Activated naive CD8-positive, alpha-beta T cell treated with anti-CD3 and anti-CD28 coated beads, Interleukin-2, amount 10 ng/mL, durations not matched to agents 7 days and 5 days (primary cell): ENCODE results near the gene BORCS6. TPM values are rescaled to one million over a fixed set of nuclear protein-coding genes. Genes with fewer than 3 reads are reported as not detected.

Source experiments
- ATAC-seq: fragments of 150-1000 bp; cut with Tn5 transposase; one replicate; pipeline ENCODE4 v1.10.0; 2021; ENCODE audit warnings: low read depth, moderate library complexity
- POLR2A ChIA-PET: fragments of 350-600 bp; sonication (Branson Sonifier 250); formaldehyde crosslinking; loops from one replicate; lab custom pipeline; 2021; ENCODE audit warnings: antibody characterized with exemption; lab: Charles Lee
- DNase-seq: peaks from one replicate; pipeline ENCODE4 v3.0.0; 2021
- H3K27ac Mint-ChIP-seq: one replicate; pipeline ENCODE4 v1.8.0; 2022; ENCODE audit warnings: mild to moderate bottlenecking, mixed read lengths
- H3K27me3 Mint-ChIP-seq: one replicate; pipeline ENCODE4 v1.8.0; 2022; ENCODE audit warnings: mild to moderate bottlenecking, moderate library complexity, mixed read lengths
- H3K36me3 Mint-ChIP-seq: one replicate; pipeline ENCODE4 v1.8.0; 2021; ENCODE audit warnings: mild to moderate bottlenecking, mixed read lengths
- H3K4me1 Mint-ChIP-seq: one replicate; pipeline ENCODE4 v1.8.0; 2021; ENCODE audit warnings: mixed read lengths
- H3K4me3 Mint-ChIP-seq: one replicate; pipeline ENCODE4 v1.8.0; 2022; ENCODE audit warnings: mild to moderate bottlenecking, moderate library complexity, mixed read lengths
- H3K9me3 Mint-ChIP-seq: one replicate; pipeline ENCODE4 v1.8.0; 2021; ENCODE audit warnings: mixed read lengths
- total RNA-seq, 2 experiments: library from RNA; stranded (reverse); gene quantifications; one replicate each; pipeline ENCODE4 v1.2.3, GENCODE V29; 2021

BORCS6 gene
- total RNA-seq, 2 experiments from 2014 or later, result 15.7 to 16.5 TPM

GRCh38 chr17:8147805-8148404, 42.1 kb downstream of the BORCS6 start:
- DNase-seq, result no peak
- peaks cover 15% of the 10 kb centered on the region for H3K36me3 Mint-ChIP-seq
- H3K4me3 Mint-ChIP-seq, result no peak overlapping the region

GRCh38 chr17:8147141-8147804, 42.7 kb downstream of the BORCS6 start:
- Mint-ChIP-seq H3K4me3 (no peak overlapping the region), H3K27ac (no peak overlapping the region), H3K36me3 (peaks cover 15% of the 10 kb centered on the region), H3K27me3 (no peaks in the 10 kb centered on the region), H3K9me3 (no peaks in the 10 kb centered on the region), H3K4me1 (peaks cover 8% of the 10 kb centered on the region)
- POLR2A ChIA-PET, result interaction anchor here (1.1 to 1.4 kb wide), 2 partner anchors 9 to 83 kb away, joined by 3 to 5 read pairs; no protein-coding TSS in a partner anchor
- no peak for ATAC-seq
- DNase-seq, result no peak

More at GRCh38 chr17:8147805-8148404, 42.1 kb downstream of the BORCS6 start:
- Mint-ChIP-seq H3K4me1 (peaks cover 14% of the 10 kb centered on the region), H3K9me3 (no peaks in the 10 kb centered on the region), H3K27ac (no peak overlapping the region), H3K27me3 (no peaks in the 10 kb centered on the region)
- POLR2A ChIA-PET, result interaction anchor here (1.1 to 1.4 kb wide), 2 partner anchors 9 to 82 kb away, joined by 3 to 5 read pairs; no protein-coding TSS in a partner anchor
- no peak for ATAC-seq

- peak overlapping the region; percentile 17 for H3K27ac Mint-ChIP-seq
- no peak overlapping the region for H3K4me3 Mint-ChIP-seq
- peaks cover 6% of the 10 kb centered on the region for H3K4me1 Mint-ChIP-seq
These were observed 43.4 kb downstream of the BORCS6 start for GRCh38 chr17:8146381-8147140.

GRCh38 chr17:8145811-8146210, 44.2 kb downstream of the BORCS6 start:
- no peaks in the 10 kb centered on the region for H3K9me3 Mint-ChIP-seq
- peaks cover 4% of the 10 kb centered on the region for H3K4me1 Mint-ChIP-seq
- H3K4me3 Mint-ChIP-seq, result no peak overlapping the region
- POLR2A ChIA-PET, result interaction anchor here (0.7 kb wide), 1 partner anchor 20 kb away, joined by 5 read pairs; no protein-coding TSS in a partner anchor
- ATAC-seq (no peak), DNase-seq (no peak)
- no peaks in the 10 kb centered on the region for H3K27me3 Mint-ChIP-seq
- no peak overlapping the region for H3K27ac Mint-ChIP-seq
- H3K36me3 Mint-ChIP-seq, result peaks cover 15% of the 10 kb centered on the region

More at GRCh38 chr17:8146381-8147140, 43.4 kb downstream of the BORCS6 start:
- POLR2A ChIA-PET, result interaction anchor here (1.1 kb wide), 1 partner anchor 84 kb away, joined by 3 read pairs; no protein-coding TSS in a partner anchor
- Mint-ChIP-seq H3K27me3 (no peaks in the 10 kb centered on the region), H3K36me3 (peaks cover 15% of the 10 kb centered on the region), H3K9me3 (no peaks in the 10 kb centered on the region)
- no peak for ATAC-seq
- no peak for DNase-seq

GRCh38 chr17:8144401-8145231, 45.4 kb downstream of the BORCS6 start:
- Mint-ChIP-seq H3K36me3 (peaks cover 15% of the 10 kb centered on the region), H3K4me1 (peaks cover under 1% of the 10 kb centered on the region), H3K4me3 (no peak overlapping the region), H3K9me3 (no peaks in the 10 kb centered on the region), H3K27ac (no peak overlapping the region), H3K27me3 (no peaks in the 10 kb centered on the region)
- no peak for DNase-seq
- POLR2A ChIA-PET, result interaction anchor here (1.0 to 1.8 kb wide), 2 partner anchors 9 to 28 kb away, joined by 3 to 4 read pairs; no protein-coding TSS in a partner anchor
- ATAC-seq, result no peak

- peaks cover 13% of the 10 kb centered on the region for H3K36me3 Mint-ChIP-seq
These were observed 46.2 kb downstream of the BORCS6 start for GRCh38 chr17:8143581-8144400.

GRCh38 chr17:8142887-8143580, 46.9 kb downstream of the BORCS6 start:
- DNase-seq, result no peak
- Mint-ChIP-seq H3K9me3 (no peaks in the 10 kb centered on the region), H3K27me3 (no peaks in the 10 kb centered on the region), H3K27ac (no peak overlapping the region), H3K4me1 (peaks cover 4% of the 10 kb centered on the region), H3K4me3 (no peak overlapping the region), H3K36me3 (peaks cover 13% of the 10 kb centered on the region)
- POLR2A ChIA-PET, result interaction anchor here (1.8 kb wide), 1 partner anchor 30 kb away, joined by 5 read pairs; no protein-coding TSS in a partner anchor
- ATAC-seq, result no peak

More at GRCh38 chr17:8143581-8144400, 46.2 kb downstream of the BORCS6 start:
- POLR2A ChIA-PET, result interaction anchor here (1.0 to 1.8 kb wide), 2 partner anchors 10 to 29 kb away, joined by 3 to 4 read pairs; no protein-coding TSS in a partner anchor
- DNase-seq (no peak), ATAC-seq (no peak)
- H3K27me3 Mint-ChIP-seq, result no peaks in the 10 kb centered on the region
- no peak overlapping the region for H3K27ac Mint-ChIP-seq
- H3K4me1 Mint-ChIP-seq, result peaks cover 4% of the 10 kb centered on the region
- H3K4me3 Mint-ChIP-seq, result no peak overlapping the region
- H3K9me3 Mint-ChIP-seq, result no peaks in the 10 kb centered on the region

GRCh38 chr17:8142158-8142886, 47.7 kb downstream of the BORCS6 start:
- POLR2A ChIA-PET, result interaction anchor here (1.8 kb wide), 1 partner anchor 31 kb away, joined by 5 read pairs; no protein-coding TSS in a partner anchor
- H3K36me3 Mint-ChIP-seq, result peaks cover 10% of the 10 kb centered on the region
- no peak overlapping the region for H3K4me3 Mint-ChIP-seq
- no peak overlapping the region for H3K27ac Mint-ChIP-seq
- ATAC-seq, result no peak
- H3K9me3 Mint-ChIP-seq, result no peaks in the 10 kb centered on the region
- peaks cover 4% of the 10 kb centered on the region for H3K4me1 Mint-ChIP-seq
- H3K27me3 Mint-ChIP-seq, result no peaks in the 10 kb centered on the region
- no peak for DNase-seq

- Mint-ChIP-seq H3K4me1 (peaks cover 4% of the 10 kb centered on the region), H3K9me3 (no peaks in the 10 kb centered on the region), H3K36me3 (peaks cover 7% of the 10 kb centered on the region), H3K27me3 (peaks cover 1% of the 10 kb centered on the region), H3K4me3 (no peak overlapping the region), H3K27ac (peak overlapping the region; percentile 26)
- DNase-seq (no peak), ATAC-seq (no peak)
- POLR2A ChIA-PET, result interaction anchor here (1.8 to 4.5 kb wide), 2 partner anchors 14 to 31 kb away, joined by 5 to 39 read pairs; no protein-coding TSS in a partner anchor
These were observed 48.2 kb downstream of the BORCS6 start for GRCh38 chr17:8141741-8142140.

GRCh38 chr17:8141045-8141444, 48.9 kb downstream of the BORCS6 start:
- POLR2A ChIA-PET, result interaction anchor here (1.1 to 4.5 kb wide), 5 partner anchors 10 to 32 kb away, joined by 3 to 39 read pairs (median 5); no protein-coding TSS in a partner anchor
- DNase-seq, result no peak
- Mint-ChIP-seq H3K36me3 (peaks cover 5% of the 10 kb centered on the region), H3K4me3 (no peak overlapping the region), H3K4me1 (peaks cover 4% of the 10 kb centered on the region), H3K27me3 (peaks cover 3% of the 10 kb centered on the region), H3K27ac (peak overlapping the region; percentile 24), H3K9me3 (no peaks in the 10 kb centered on the region)
- no peak for ATAC-seq
